Inflammatory macrophage treated with lipopolysaccharide for 1 hour (primary cell): ENCODE measurements around the gene METTL24.
A peak's percentile ranks its signal among the peaks of the same experiment; 100 is the strongest.
"Not testable (repeated sequence)": the region's sequence is repeated elsewhere in the genome, so short reads cannot be mapped to it uniquely, and the experiment has no call there.

ENCODE experiments used
- DNase-seq, 2 donors: peaks; one replicate each; pipeline ENCODE4 v3.0.0-alpha.2; 2020 to 2022

The METTL24 gene

GRCh38 chr6:110359556-110359955, 1.4 kb upstream of the METTL24 start:
- no peak for DNase-seq

- no peak for DNase-seq
Measured at GRCh38 chr6:110358553-110359160, 508 bp upstream of the METTL24 start.

GRCh38 chr6:110357298-110357663, 868 bp downstream of the METTL24 start:
- DNase-seq: no peak

GRCh38 chr6:110356778-110357177, 1.4 kb downstream of the METTL24 start:
- DNase-seq: no peak

GRCh38 chr6:110355727-110356126, 2.4 kb downstream of the METTL24 start:
- no peak for DNase-seq

- no peak for DNase-seq
Measured at GRCh38 chr6:110355022-110355421, 3.1 kb downstream of the METTL24 start.

- no peak for DNase-seq
Measured at GRCh38 chr6:110354153-110354552, 4.0 kb downstream of the METTL24 start.

- no peak for DNase-seq
Measured at GRCh38 chr6:110353457-110354001, 4.6 kb downstream of the METTL24 start.

GRCh38 chr6:110352563-110353262, 5.4 kb downstream of the METTL24 start:
- DNase-seq: no peak

GRCh38 chr6:110351986-110352385, 6.2 kb downstream of the METTL24 start:
- no peak for DNase-seq

- no peak for DNase-seq
Measured at GRCh38 chr6:110351546-110351945, 6.6 kb downstream of the METTL24 start.

- DNase-seq: not testable (repeated sequence)
Measured at GRCh38 chr6:110350593-110350992, 7.6 kb downstream of the METTL24 start.

GRCh38 chr6:110348961-110349690, 9.0 kb downstream of the METTL24 start:
- DNase-seq: no peak

GRCh38 chr6:110345025-110345424, 13.1 kb downstream of the METTL24 start:
- DNase-seq: no peak

GRCh38 chr6:110342759-110343158, 15.4 kb downstream of the METTL24 start:
- DNase-seq: no peak

GRCh38 chr6:110341663-110342596, 16.2 kb downstream of the METTL24 start:
- DNase-seq: no peak

GRCh38 chr6:110341067-110341466, 17.1 kb downstream of the METTL24 start:
- DNase-seq: no peak

- DNase-seq: no peak
Measured at GRCh38 chr6:110340392-110340965, 17.7 kb downstream of the METTL24 start.

GRCh38 chr6:110338820-110339470, 19.2 kb downstream of the METTL24 start:
- no peak for DNase-seq

- DNase-seq: peak; percentile 73 to 80
Measured at GRCh38 chr6:110337486-110337885, 20.7 kb downstream of the METTL24 start.

GRCh38 chr6:110334423-110335180, 23.5 kb downstream of the METTL24 start:
- no peak for DNase-seq
